GM12878 (cell line): Measurements from ENCODE around the gene POLR3K. TPM values are rescaled to one million over a fixed set of nuclear protein-coding genes. Genes with fewer than 3 reads are reported as not detected.

Experiments used
- FOS ChIP-seq: IDR thresholded peaks from 3 replicates; pipeline ENCODE4 v1.6.1; 2011; ENCODE audit warnings: borderline replicate concordance; ENCODE audit not compliant: insufficient read length; ENCODE audit errors: extremely low read depth
- JUND ChIP-seq: IDR thresholded peaks from 2 replicates; pipeline ENCODE4 v1.6.1; 2012; ENCODE audit warnings: low read depth, mild to moderate bottlenecking, low read length, improper control_type of control experiment, moderate library complexity
- MEF2A ChIP-seq: IDR thresholded peaks from 2 replicates; pipeline ENCODE4 v1.6.1; 2011; ENCODE audit warnings: low read depth, mild to moderate bottlenecking, low read length, moderate library complexity; ENCODE audit not compliant: insufficient read depth
- NBN ChIP-seq: fragments of 450-650 bp; IDR thresholded peaks from 2 replicates; pipeline ENCODE4 v1.6.1; 2016
- PML ChIP-seq: IDR thresholded peaks from 2 replicates; pipeline ENCODE4 v1.6.1; 2012; ENCODE audit warnings: low read length, inconsistent platforms
- RCOR1 ChIP-seq: conservative IDR thresholded peaks from 2 replicates; pipeline ENCODE4 v1.6.1; 2012; ENCODE audit warnings: low read depth, low read length, improper control_type of control experiment
- ZNF687 ChIP-seq: fragments of 450-650 bp; IDR thresholded peaks from 2 replicates; pipeline ENCODE4 v1.6.1; 2017; ENCODE audit warnings: mild to moderate bottlenecking, moderate library complexity
- polyA plus RNA-seq, 11 experiments: library from polyadenylated mRNA; depleted of rRNA in 4 of 11; unstranded in 6 of 11; stranded (reverse) in 5 of 11; fragments of >200 nt; fragmentation: Nextera tagmentation in 4 of 11; fragmentation: Illumina TruSeq in 1 of 11; extraction: Ambion mirVana in 4 of 11; extraction: Trizol in 1 of 11; gene quantifications; 1 replicate in 1 of 11; 2 replicates in 10 of 11; pipeline versions ENCODE4 v1.2.1 to v1.2.3, GENCODE V29; 2011 to 2016; ENCODE audit warnings: inconsistent platforms in 2 of 11, missing spikeins in 2 of 11, low read depth in 1 of 11
- total RNA-seq, 4 experiments: library from RNA; depleted of rRNA in 3 of 4; stranded (reverse); fragments of >200 nt in 3 of 4; fragmentation: Illumina TruSeq in 1 of 4; extraction: Trizol in 1 of 4; gene quantifications; 2 replicates each; pipeline versions ENCODE4 v1.2.1 to v1.2.3, GENCODE V29; 2013 to 2021

Gene POLR3K
- total and polyA plus RNA-seq, 10 of the 15 experiments (the other 5 are each of a cell fraction or from before 2014, with no cell fraction given), result 25.3 to 222 (median 64.0) TPM

- TF ChIP-seq ZNF687 (no peak), PML (no peak), JUND (no peak), RCOR1 (no peak), MEF2A (no peak), NBN (no peak), FOS (no peak)
Observed at GRCh38 chr16:67884-68789, 14.7 kb upstream of the POLR3K start (continued).
